Neural cell (in vitro differentiated cells): ENCODE data around the gene XBP1. TPM values are rescaled to one million over a fixed set of nuclear protein-coding genes. Genes with fewer than 3 reads are reported as not detected.
"Not testable (repeated sequence)": the region's sequence is repeated elsewhere in the genome, so short reads cannot be mapped to it uniquely, and the experiment has no call there.

Experiments used
- H2AFZ ChIP-seq: fragments of 200-600, 300-800 bp; sonication (generic), shearing (Covaris generic); 2 replicates; pipeline ENCODE4 v1.6.0; 2014; ENCODE audit warnings: low read depth, mild to moderate bottlenecking, antibody characterized with exemption, low read length, moderate library complexity
- H3F3A ChIP-seq: fragments of 200-600 bp; shearing (Covaris generic); 2 replicates; pipeline ENCODE4 v1.6.1; 2016; ENCODE audit warnings: mild to moderate bottlenecking, moderate library complexity, mixed read lengths, antibody characterized with exemption, low read length; ENCODE audit not compliant: insufficient read depth, poor library complexity, severe bottlenecking
- H3K27ac ChIP-seq: fragments of 200-600, 300-800 bp; sonication (generic), shearing (Covaris generic); 2 replicates; pipeline ENCODE4 v1.5.1; 2014; ENCODE audit warnings: mild to moderate bottlenecking, low read length, moderate library complexity
- H3K27me3 ChIP-seq: fragments of 300-800, 200-600 bp; sonication (generic), shearing (Covaris generic); 2 replicates; pipeline ENCODE4 v1.6.0; 2014; ENCODE audit warnings: mild to moderate bottlenecking, low read depth, low read length, moderate library complexity; ENCODE audit not compliant: insufficient read depth
- H3K36me3 ChIP-seq: fragments of 300-800, 200-600 bp; sonication (generic), shearing (Covaris generic); 2 replicates; pipeline ENCODE4 v1.5.1; 2014; ENCODE audit warnings: mild to moderate bottlenecking, antibody characterized with exemption, low read length, moderate library complexity; ENCODE audit not compliant: insufficient read depth
- H3K4me2 ChIP-seq: fragments of 300-800, 200-600 bp; sonication (generic), shearing (Covaris generic); 2 replicates; pipeline ENCODE4 v1.6.0; 2014; ENCODE audit warnings: mild to moderate bottlenecking, low read length
- H3K4me3 ChIP-seq: fragments of 300-800, 200-600 bp; sonication (generic), shearing (Covaris generic); 2 replicates; pipeline ENCODE4 v1.5.1; 2014; ENCODE audit warnings: mild to moderate bottlenecking, low read length, moderate library complexity
- H3K79me2 ChIP-seq: fragments of 200-600 bp; shearing (Covaris generic); replicated peaks from 2 replicates; pipeline ENCODE4 v1.6.0; 2014; ENCODE audit warnings: mild to moderate bottlenecking, low read length, moderate library complexity; ENCODE audit not compliant: insufficient read depth
- H3K9ac ChIP-seq: fragments of 300-800, 200-600 bp; sonication (generic), shearing (Covaris generic); 2 replicates; pipeline ENCODE4 v1.6.1; 2016; ENCODE audit warnings: mild to moderate bottlenecking, low read length, mixed read lengths
- H3K9me2 ChIP-seq: fragments of 200-600 bp; shearing (Covaris generic); 2 replicates; pipeline ENCODE4 v1.6.1; 2016; ENCODE audit warnings: mild to moderate bottlenecking, low read length, mixed read lengths; ENCODE audit not compliant: insufficient read depth
- H3K9me3 ChIP-seq: fragments of 200-600, 300-800 bp; sonication (generic), shearing (Covaris generic); 2 replicates; pipeline ENCODE4 v1.6.1; 2016; ENCODE audit warnings: mild to moderate bottlenecking, mixed run types, low read length, moderate library complexity, mixed read lengths
- H4K20me1 ChIP-seq: fragments of 200-600 bp; shearing (Covaris generic); 2 replicates; pipeline ENCODE4 v1.6.1; 2016; ENCODE audit warnings: mild to moderate bottlenecking, mixed run types; ENCODE audit not compliant: insufficient read depth
- EP300 ChIP-seq: fragments of 450-650 bp; conservative IDR thresholded peaks from 2 replicates; pipeline ENCODE4 v1.6.1; 2014; ENCODE audit warnings: antibody characterized with exemption, mild to moderate bottlenecking, moderate library complexity; ENCODE audit not compliant: poor library complexity, severe bottlenecking
- EZH2 ChIP-seq: fragments of 200-600, 300-800 bp; shearing (Covaris generic), sonication (generic); IDR thresholded peaks from 2 replicates; pipeline ENCODE4 v1.6.1; 2014; ENCODE audit warnings: antibody characterized with exemption, low read length, borderline replicate concordance, mild to moderate bottlenecking; ENCODE audit not compliant: insufficient read depth, poor library complexity, severe bottlenecking
- MXI1 ChIP-seq: fragments of 450-650 bp; conservative IDR thresholded peaks from 2 replicates; pipeline ENCODE4 v1.6.1; 2014; ENCODE audit warnings: antibody characterized with exemption, mild to moderate bottlenecking; ENCODE audit not compliant: poor library complexity, severe bottlenecking
- POLR2AphosphoS5 ChIP-seq: IDR thresholded peaks from 2 replicates; pipeline ENCODE4 v1.6.1; 2012
- RAD21 ChIP-seq: fragments of 450-650 bp; conservative IDR thresholded peaks from 2 replicates; pipeline ENCODE4 v1.6.1; 2014; ENCODE audit warnings: antibody characterized with exemption, mild to moderate bottlenecking, moderate library complexity
- SMC3 ChIP-seq: fragments of 450-650 bp; conservative IDR thresholded peaks from 2 replicates; pipeline ENCODE4 v1.6.1; 2014; ENCODE audit warnings: antibody characterized with exemption, mild to moderate bottlenecking, moderate library complexity; ENCODE audit not compliant: poor library complexity
- TAF1 ChIP-seq: IDR thresholded peaks from 2 replicates; pipeline ENCODE4 v1.6.1; 2012; ENCODE audit warnings: low read depth
- polyA plus RNA-seq: library from polyadenylated mRNA; depleted of rRNA; stranded (reverse); fragments of >200 nt; gene quantifications from 2 replicates; pipeline ENCODE4 v1.2.3, GENCODE V29; 2014
- small RNA-seq, 3 experiments: library from RNA; depleted of rRNA; stranded (forward); fragments of <200 nt; gene quantifications; one replicate each; pipeline ENCODE3, GENCODE V24; 2012
- TF ChIP-seq, protein P1 (sequence below): fragments of 450-650 bp; IDR thresholded peaks from 2 replicates; pipeline ENCODE4 v1.5.1; 2014; ENCODE audit warnings: antibody characterized with exemption, mild to moderate bottlenecking, moderate library complexity; ENCODE audit not compliant: poor library complexity, severe bottlenecking
- TF ChIP-seq, protein P2 (sequence below): IDR thresholded peaks from 2 replicates; pipeline ENCODE4 v1.6.1; 2012; ENCODE audit warnings: borderline replicate concordance

Gene XBP1
- polyA plus RNA-seq, 1 donor from 2014 or later = 19.0 TPM

DNA sequence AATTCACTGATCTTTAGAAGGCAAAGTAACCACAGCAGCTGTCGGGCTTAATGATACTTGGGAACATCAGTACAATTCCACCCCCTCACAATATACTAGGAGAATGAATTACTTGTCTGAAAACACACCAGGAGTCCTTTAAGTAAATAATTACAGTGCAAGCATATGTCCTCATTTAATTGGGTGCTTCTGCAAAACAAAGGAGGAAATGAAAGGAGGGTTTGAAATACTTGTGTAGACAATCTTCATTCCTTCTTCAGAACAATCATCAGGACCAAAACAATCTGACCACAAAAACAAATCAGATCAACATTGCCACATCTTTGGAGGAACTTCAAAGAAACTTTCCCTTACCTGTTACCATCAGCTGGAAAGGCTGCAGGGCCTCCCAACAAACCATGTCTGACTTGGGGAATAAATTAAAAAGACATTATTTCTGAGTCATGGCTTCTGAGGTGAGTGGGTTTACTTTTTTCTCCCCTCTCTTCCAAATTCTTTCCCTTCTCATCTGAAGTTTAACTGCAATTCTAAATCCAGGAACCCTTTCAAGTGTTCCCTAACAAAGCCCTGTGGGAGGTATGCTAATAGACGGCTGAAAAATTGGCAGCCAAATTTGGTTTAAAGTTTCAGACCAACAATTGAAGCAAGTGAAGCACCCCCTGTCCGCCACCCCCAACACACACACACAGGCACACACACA is 40.4 kb downstream of the XBP1 start:
- H3K36me3 ChIP-seq = no peaks in the 10 kb centered on the region
- H3K27me3 ChIP-seq = no peaks in the 10 kb centered on the region
- H3K9me3 ChIP-seq = no peaks in the 10 kb centered on the region
- TF ChIP-seq POLR2AphosphoS5 = no peak
- TF ChIP-seq, protein P1, sequence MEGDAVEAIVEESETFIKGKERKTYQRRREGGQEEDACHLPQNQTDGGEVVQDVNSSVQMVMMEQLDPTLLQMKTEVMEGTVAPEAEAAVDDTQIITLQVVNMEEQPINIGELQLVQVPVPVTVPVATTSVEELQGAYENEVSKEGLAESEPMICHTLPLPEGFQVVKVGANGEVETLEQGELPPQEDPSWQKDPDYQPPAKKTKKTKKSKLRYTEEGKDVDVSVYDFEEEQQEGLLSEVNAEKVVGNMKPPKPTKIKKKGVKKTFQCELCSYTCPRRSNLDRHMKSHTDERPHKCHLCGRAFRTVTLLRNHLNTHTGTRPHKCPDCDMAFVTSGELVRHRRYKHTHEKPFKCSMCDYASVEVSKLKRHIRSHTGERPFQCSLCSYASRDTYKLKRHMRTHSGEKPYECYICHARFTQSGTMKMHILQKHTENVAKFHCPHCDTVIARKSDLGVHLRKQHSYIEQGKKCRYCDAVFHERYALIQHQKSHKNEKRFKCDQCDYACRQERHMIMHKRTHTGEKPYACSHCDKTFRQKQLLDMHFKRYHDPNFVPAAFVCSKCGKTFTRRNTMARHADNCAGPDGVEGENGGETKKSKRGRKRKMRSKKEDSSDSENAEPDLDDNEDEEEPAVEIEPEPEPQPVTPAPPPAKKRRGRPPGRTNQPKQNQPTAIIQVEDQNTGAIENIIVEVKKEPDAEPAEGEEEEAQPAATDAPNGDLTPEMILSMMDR = no peak
- TF ChIP-seq RAD21 = no peak
- no peak for TF ChIP-seq TAF1
- TF ChIP-seq SMC3 = no peak
- no peak for TF ChIP-seq EP300
- TF ChIP-seq, protein P2, sequence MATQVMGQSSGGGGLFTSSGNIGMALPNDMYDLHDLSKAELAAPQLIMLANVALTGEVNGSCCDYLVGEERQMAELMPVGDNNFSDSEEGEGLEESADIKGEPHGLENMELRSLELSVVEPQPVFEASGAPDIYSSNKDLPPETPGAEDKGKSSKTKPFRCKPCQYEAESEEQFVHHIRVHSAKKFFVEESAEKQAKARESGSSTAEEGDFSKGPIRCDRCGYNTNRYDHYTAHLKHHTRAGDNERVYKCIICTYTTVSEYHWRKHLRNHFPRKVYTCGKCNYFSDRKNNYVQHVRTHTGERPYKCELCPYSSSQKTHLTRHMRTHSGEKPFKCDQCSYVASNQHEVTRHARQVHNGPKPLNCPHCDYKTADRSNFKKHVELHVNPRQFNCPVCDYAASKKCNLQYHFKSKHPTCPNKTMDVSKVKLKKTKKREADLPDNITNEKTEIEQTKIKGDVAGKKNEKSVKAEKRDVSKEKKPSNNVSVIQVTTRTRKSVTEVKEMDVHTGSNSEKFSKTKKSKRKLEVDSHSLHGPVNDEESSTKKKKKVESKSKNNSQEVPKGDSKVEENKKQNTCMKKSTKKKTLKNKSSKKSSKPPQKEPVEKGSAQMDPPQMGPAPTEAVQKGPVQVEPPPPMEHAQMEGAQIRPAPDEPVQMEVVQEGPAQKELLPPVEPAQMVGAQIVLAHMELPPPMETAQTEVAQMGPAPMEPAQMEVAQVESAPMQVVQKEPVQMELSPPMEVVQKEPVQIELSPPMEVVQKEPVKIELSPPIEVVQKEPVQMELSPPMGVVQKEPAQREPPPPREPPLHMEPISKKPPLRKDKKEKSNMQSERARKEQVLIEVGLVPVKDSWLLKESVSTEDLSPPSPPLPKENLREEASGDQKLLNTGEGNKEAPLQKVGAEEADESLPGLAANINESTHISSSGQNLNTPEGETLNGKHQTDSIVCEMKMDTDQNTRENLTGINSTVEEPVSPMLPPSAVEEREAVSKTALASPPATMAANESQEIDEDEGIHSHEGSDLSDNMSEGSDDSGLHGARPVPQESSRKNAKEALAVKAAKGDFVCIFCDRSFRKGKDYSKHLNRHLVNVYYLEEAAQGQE = no peak
- TF ChIP-seq EZH2 = no peak
- no peak for TF ChIP-seq MXI1
- no peak overlapping the region for H3K27ac ChIP-seq
- no peak overlapping the region for H3K9ac ChIP-seq
- H3K79me2 ChIP-seq = no peaks in the 10 kb centered on the region
- no peaks in the 10 kb centered on the region for H4K20me1 ChIP-seq
- H3K9me2 ChIP-seq = no peaks in the 10 kb centered on the region
- no peaks in the 10 kb centered on the region for H3F3A ChIP-seq
- no peak overlapping the region for H3K4me2 ChIP-seq
- H2AFZ ChIP-seq = no peak overlapping the region
- H3K4me3 ChIP-seq = no peak overlapping the region

DNA sequence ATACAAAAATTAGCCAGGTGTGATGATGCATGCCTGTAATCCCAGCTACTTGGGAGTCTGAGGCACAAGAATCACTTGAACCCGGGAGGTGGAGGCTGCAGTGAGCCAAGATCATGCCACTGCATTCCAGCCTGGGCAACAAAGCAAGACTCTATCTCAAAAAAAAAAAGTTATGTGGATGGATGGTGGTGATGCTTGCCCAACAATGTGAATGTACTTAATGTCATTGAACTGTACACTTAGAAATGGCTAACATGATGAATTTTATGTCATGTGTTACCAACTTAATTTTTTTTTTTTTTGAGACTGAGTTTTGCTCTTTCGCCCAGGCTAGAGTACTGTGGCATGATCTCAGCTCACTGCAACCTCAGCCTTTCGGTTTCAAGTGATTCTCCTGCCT is 45.9 kb downstream of the XBP1 start:
- H3K79me2 ChIP-seq, H3K9me2 ChIP-seq, H3K9ac ChIP-seq, H2AFZ ChIP-seq, H3K36me3 ChIP-seq, H3K9me3 ChIP-seq, H3F3A ChIP-seq, H3K27me3 ChIP-seq, H3K4me3 ChIP-seq, H3K27ac ChIP-seq, H4K20me1 ChIP-seq, H3K4me2 ChIP-seq: not testable (repeated sequence)

DNA sequence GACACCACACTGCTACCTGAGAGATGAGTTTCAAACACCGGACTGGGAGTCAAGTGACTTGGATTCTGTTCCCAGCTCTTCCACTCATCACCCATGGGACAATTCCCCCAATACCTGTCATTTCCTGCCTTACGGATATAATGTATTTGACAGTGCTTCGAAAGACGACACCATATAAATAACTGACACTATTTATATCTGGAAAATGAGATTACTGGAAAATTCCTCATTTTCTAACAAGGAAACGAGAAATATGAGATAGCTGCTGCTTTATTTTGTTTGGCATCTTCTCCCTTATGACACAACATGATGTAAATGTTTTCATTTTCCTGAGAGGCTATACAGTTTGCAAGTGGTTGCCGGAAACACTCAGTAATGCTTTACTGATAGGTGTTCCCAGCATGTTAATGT is 49.9 kb downstream of the XBP1 start:
- H3K9ac ChIP-seq = no peak overlapping the region
- TF ChIP-seq POLR2AphosphoS5 (no peak), SMC3 (no peak), EZH2 (no peak)
- H3K9me3 ChIP-seq = no peaks in the 10 kb centered on the region
- no peak overlapping the region for H3K27ac ChIP-seq
- H3F3A ChIP-seq = no peaks in the 10 kb centered on the region
- no peak overlapping the region for H2AFZ ChIP-seq
- H3K4me3 ChIP-seq = no peak overlapping the region
- no peaks in the 10 kb centered on the region for H3K79me2 ChIP-seq
- H4K20me1 ChIP-seq = no peaks in the 10 kb centered on the region
- no peaks in the 10 kb centered on the region for H3K27me3 ChIP-seq
- H3K4me2 ChIP-seq = no peak overlapping the region
- H3K36me3 ChIP-seq = no peaks in the 10 kb centered on the region
- H3K9me2 ChIP-seq = no peaks in the 10 kb centered on the region

Small RNA genes within 50 kb of the gene (small RNA-seq; reads per million reads assigned to genes)
- gene Z93930.1 = 0 reads per million in 3 experiments

Other genes with a start within 250 kb of the XBP1 start
- gene TTC28, start 120.7 kb downstream of the XBP1 start, polyA plus RNA-seq = 14.8 and 18.4 TPM in 2 replicates
- 3.1 and 3.4 TPM in 2 replicates for gene CHEK2, start 58.7 kb downstream of the XBP1 start, polyA plus RNA-seq
- gene HSCB, start 58.5 kb downstream of the XBP1 start, polyA plus RNA-seq = 22.4 and 26.7 TPM in 2 replicates
- gene CCDC117, start 27.9 kb downstream of the XBP1 start, polyA plus RNA-seq = 23.1 and 24.8 TPM in 2 replicates
- gene ZNRF3, start 83.0 kb upstream of the XBP1 start, polyA plus RNA-seq = 2.6 and 2.9 TPM in 2 replicates